ENCODE measurements around the gene GAN. TPM values are rescaled to one million over a fixed set of nuclear protein-coding genes. Genes with fewer than 3 reads are reported as not detected.

GAN gene
- total RNA-seq, 4 donors from 2014 or later = 7.9 to 18.5 (median 15.2) TPM

- no peaks in the 10 kb centered on the region for H3K4me1 ChIP-seq
- H3K9me3 ChIP-seq = no peaks in the 10 kb centered on the region
- H3K27ac ChIP-seq = no peak overlapping the region
- H3K4me3 ChIP-seq = no peak overlapping the region
- intact Hi-C loops (cut with DNase I; ENCODE audit: low total_unique reads) = no loop called here
- TF ChIP-seq CTCF (IDR thresholded peaks at IDR 0.05) = no peak
- no peak for TF ChIP-seq POLR2A (IDR thresholded peaks at IDR 0.05)
- no peaks in the 10 kb centered on the region for H3K36me3 ChIP-seq
- H3K27me3 ChIP-seq = no peaks in the 10 kb centered on the region
- DNase-seq = no peak
Observed at GRCh38 chr16:81284995-81285600, 29.7 kb upstream of the GAN start.

GRCh38 chr16:81286190-81286589, 28.6 kb upstream of the GAN start:
- no peak overlapping the region for H3K4me3 ChIP-seq
- no peaks in the 10 kb centered on the region for H3K36me3 ChIP-seq
- intact Hi-C loops (cut with DNase I; ENCODE audit: low total_unique reads) = no loop called here
- H3K9me3 ChIP-seq = no peaks in the 10 kb centered on the region
- no peak for DNase-seq
- TF ChIP-seq POLR2A (IDR thresholded peaks at IDR 0.05) (no peak), CTCF (IDR thresholded peaks at IDR 0.05) (no peak)
- H3K27ac ChIP-seq = no peak overlapping the region
- no peaks in the 10 kb centered on the region for H3K27me3 ChIP-seq
- H3K4me1 ChIP-seq = no peaks in the 10 kb centered on the region

GRCh38 chr16:81291117-81291516, 23.6 kb upstream of the GAN start:
- no peaks in the 10 kb centered on the region for H3K27me3 ChIP-seq
- H3K9me3 ChIP-seq = no peaks in the 10 kb centered on the region
- no peak overlapping the region for H3K27ac ChIP-seq
- H3K36me3 ChIP-seq = no peaks in the 10 kb centered on the region
- no peaks in the 10 kb centered on the region for H3K4me1 ChIP-seq
- intact Hi-C loops (cut with DNase I; ENCODE audit: low total_unique reads) = no loop called here
- no peak for DNase-seq
- H3K4me3 ChIP-seq = no peak overlapping the region
- TF ChIP-seq CTCF (IDR thresholded peaks at IDR 0.05) (no peak), POLR2A (IDR thresholded peaks at IDR 0.05) (no peak)

DNA sequence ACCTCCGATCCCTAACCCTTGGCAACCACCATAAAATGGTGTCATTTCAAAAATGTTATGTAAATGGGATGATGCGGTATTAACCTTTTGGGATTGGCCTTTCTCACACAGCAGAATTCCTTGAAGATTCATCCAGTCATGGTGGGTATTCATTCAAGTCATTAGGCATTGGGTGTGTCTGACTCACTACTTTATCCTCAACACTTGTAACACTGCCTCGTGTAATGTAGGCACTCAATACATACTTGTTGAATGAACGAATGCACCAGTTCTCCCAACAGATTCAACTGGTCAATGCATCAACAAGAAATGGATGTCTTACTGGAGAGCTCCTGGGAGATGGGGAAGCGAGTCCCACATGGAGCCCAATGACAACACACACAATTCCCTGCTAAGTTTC, 21.8 kb upstream of the GAN start:
- no peak overlapping the region for H3K4me3 ChIP-seq
- no peak for TF ChIP-seq POLR2A (IDR thresholded peaks at IDR 0.05)
- TF ChIP-seq CTCF (IDR thresholded peaks at IDR 0.05) = no peak
- H3K9me3 ChIP-seq = no peaks in the 10 kb centered on the region
- no peaks in the 10 kb centered on the region for H3K27me3 ChIP-seq
- H3K4me1 ChIP-seq = no peaks in the 10 kb centered on the region
- H3K36me3 ChIP-seq = no peaks in the 10 kb centered on the region
- intact Hi-C loops (cut with DNase I; ENCODE audit: low total_unique reads) = no loop called here
- no peak overlapping the region for H3K27ac ChIP-seq
- no peak for DNase-seq

GRCh38 chr16:81293909-81294802, 20.6 kb upstream of the GAN start:
- H3K4me1 ChIP-seq = no peaks in the 10 kb centered on the region
- H3K36me3 ChIP-seq = no peaks in the 10 kb centered on the region
- H3K9me3 ChIP-seq = no peaks in the 10 kb centered on the region
- H3K4me3 ChIP-seq = no peak overlapping the region
- TF ChIP-seq CTCF (IDR thresholded peaks at IDR 0.05) = no peak
- no peak for TF ChIP-seq POLR2A (IDR thresholded peaks at IDR 0.05)
- no peaks in the 10 kb centered on the region for H3K27me3 ChIP-seq
- intact Hi-C loops (cut with DNase I; ENCODE audit: low total_unique reads) = no loop called here
- no peak for DNase-seq
- no peak overlapping the region for H3K27ac ChIP-seq
